Mesendoderm (in vitro differentiated cells): Measurements from ENCODE around the gene PIK3C2B.

Experiments
- DNase-seq: peaks from one replicate; pipeline ENCODE4 v3.0.0; 2013
- H2AK5ac ChIP-seq: 2 replicates; pipeline ENCODE4 v1.6.1; 2013; ENCODE audit warnings: low read length, inconsistent platforms
- H2BK120ac ChIP-seq: 2 replicates; pipeline ENCODE4 v1.6.1; 2013; ENCODE audit warnings: low read depth, mild to moderate bottlenecking, low read length, moderate library complexity, mixed read lengths
- H2BK15ac ChIP-seq: replicated peaks from 2 replicates; pipeline ENCODE4 v1.6.1; 2013; ENCODE audit warnings: low read depth, mild to moderate bottlenecking, moderate library complexity
- H2BK5ac ChIP-seq: 2 replicates; pipeline ENCODE4 v1.6.1; 2013; ENCODE audit warnings: low read length, inconsistent platforms
- H3K18ac ChIP-seq: 2 replicates; pipeline ENCODE4 v1.6.1; 2013; ENCODE audit warnings: mild to moderate bottlenecking, low read length, mixed read lengths
- H3K23ac ChIP-seq: one replicate; pipeline ENCODE4 v1.6.1; 2013; ENCODE audit warnings: low read length
- H3K27ac ChIP-seq: 2 replicates; pipeline ENCODE4 v1.5.1; 2013; ENCODE audit warnings: low read depth, mild to moderate bottlenecking, inconsistent platforms, low read length, moderate library complexity
- H3K27me3 ChIP-seq: 2 replicates; pipeline ENCODE4 v1.6.1; 2013; ENCODE audit warnings: low read length, control low read depth, mild to moderate bottlenecking, inconsistent platforms; ENCODE audit not compliant: insufficient read depth, poor library complexity
- H3K36me3 ChIP-seq: 2 replicates; pipeline ENCODE4 v1.6.1; 2013; ENCODE audit warnings: low read length, inconsistent platforms; ENCODE audit not compliant: control insufficient read depth, insufficient read depth
- H3K4ac ChIP-seq: one replicate; pipeline ENCODE4 v1.6.1; 2013; ENCODE audit warnings: low read depth, mild to moderate bottlenecking, low read length, moderate library complexity
- H3K4me1 ChIP-seq: 2 replicates; pipeline ENCODE4 v1.6.1; 2013; ENCODE audit warnings: low read depth, low read length, inconsistent platforms; ENCODE audit not compliant: control insufficient read depth
- H3K4me2 ChIP-seq: 2 replicates; pipeline ENCODE4 v1.6.1; 2013; ENCODE audit warnings: low read length
- H3K4me3 ChIP-seq: 2 replicates; pipeline ENCODE4 v1.5.1; 2013; ENCODE audit warnings: mild to moderate bottlenecking, low read length
- H3K56ac ChIP-seq: one replicate; pipeline ENCODE4 v1.6.1; 2013; ENCODE audit warnings: low read length
- H3K79me1 ChIP-seq: 2 replicates; pipeline ENCODE4 v1.6.1; 2013; ENCODE audit warnings: low read length, inconsistent platforms
- H3K79me2 ChIP-seq: 2 replicates; pipeline ENCODE4 v1.6.1; 2013; ENCODE audit warnings: mild to moderate bottlenecking, low read length; ENCODE audit not compliant: control insufficient read depth, insufficient read depth
- H3K9ac ChIP-seq: 2 replicates; pipeline ENCODE4 v1.6.1; 2013; ENCODE audit warnings: low read length, inconsistent platforms
- H4K5ac ChIP-seq: one replicate; pipeline ENCODE4 v1.6.1; 2013; ENCODE audit warnings: low read length
- H4K8ac ChIP-seq: one replicate; pipeline ENCODE4 v1.6.1; 2013; ENCODE audit warnings: low read depth, mild to moderate bottlenecking, control low read depth, low read length, moderate library complexity
- WGBS: extraction: QIAGEN DNeasy Blood & Tissue Kit; methylation state at CpG from one replicate; pipeline ENCODE4 v1.1.7; 2013; ENCODE audit warnings: low lambda C conversion rate, missing lambda C conversion rate; ENCODE audit not compliant: insufficient coverage; ENCODE audit errors: extremely low coverage; 5-methylcytosine and 5-hydroxymethylcytosine counted together

The PIK3C2B gene

GRCh38 chr1:204499511-204500468 lies 5.2 kb upstream of the PIK3C2B start:
- H3K4me1 ChIP-seq: no peaks in the 10 kb centered on the region
- no peak overlapping the region for H3K4me2 ChIP-seq
- H3K23ac ChIP-seq: no peak overlapping the region
- WGBS: no CpG with 5 or more reads among the region's 7 CpGs
- no peak overlapping the region for H4K8ac ChIP-seq
- no peaks in the 10 kb centered on the region for H3K79me2 ChIP-seq
- H3K9ac ChIP-seq: no peak overlapping the region
- H3K56ac ChIP-seq: no peak overlapping the region
- H3K4ac ChIP-seq: no peak overlapping the region
- no peaks in the 10 kb centered on the region for H3K27me3 ChIP-seq
- no peaks in the 10 kb centered on the region for H3K79me1 ChIP-seq
- no peaks in the 10 kb centered on the region for H3K36me3 ChIP-seq
- H2BK15ac ChIP-seq: no peak overlapping the region
- H2BK5ac ChIP-seq: no peak overlapping the region
- H3K18ac ChIP-seq: no peak overlapping the region
- no peak overlapping the region for H2AK5ac ChIP-seq
- H3K4me3 ChIP-seq: no peak overlapping the region
- DNase-seq: no peak
- H3K27ac ChIP-seq: no peak overlapping the region
- no peak overlapping the region for H4K5ac ChIP-seq
- H2BK120ac ChIP-seq: no peak overlapping the region

- H3K4me1 ChIP-seq: no peaks in the 10 kb centered on the region
- H3K79me1 ChIP-seq: no peaks in the 10 kb centered on the region
- WGBS: no CpG with 5 or more reads among the region's 3 CpGs
- H3K18ac ChIP-seq: no peak overlapping the region
- no peak overlapping the region for H2BK120ac ChIP-seq
- no peak overlapping the region for H3K4me3 ChIP-seq
- no peak for DNase-seq
- H3K27ac ChIP-seq: no peak overlapping the region
- H3K56ac ChIP-seq: no peak overlapping the region
- no peak overlapping the region for H2AK5ac ChIP-seq
- H4K5ac ChIP-seq: no peak overlapping the region
- H3K4ac ChIP-seq: no peak overlapping the region
- H3K23ac ChIP-seq: no peak overlapping the region
- H3K4me2 ChIP-seq: no peak overlapping the region
- H3K79me2 ChIP-seq: no peaks in the 10 kb centered on the region
- H2BK5ac ChIP-seq: no peak overlapping the region
- H4K8ac ChIP-seq: no peak overlapping the region
- no peaks in the 10 kb centered on the region for H3K27me3 ChIP-seq
- no peak overlapping the region for H2BK15ac ChIP-seq
- H3K9ac ChIP-seq: no peak overlapping the region
- no peaks in the 10 kb centered on the region for H3K36me3 ChIP-seq
Measured at GRCh38 chr1:204498981-204499380, 4.4 kb upstream of the PIK3C2B start.

GRCh38 chr1:204495777-204496176 lies 1.2 kb upstream of the PIK3C2B start:
- H3K4me3 ChIP-seq: no peak overlapping the region
- H3K56ac ChIP-seq: no peak overlapping the region
- H3K79me2 ChIP-seq: no peaks in the 10 kb centered on the region
- H2BK15ac ChIP-seq: no peak overlapping the region
- H2BK5ac ChIP-seq: no peak overlapping the region
- no peak overlapping the region for H3K18ac ChIP-seq
- H2AK5ac ChIP-seq: no peak overlapping the region
- DNase-seq: no peak
- no peak overlapping the region for H3K4me2 ChIP-seq
- peaks cover 6% of the 10 kb centered on the region for H3K79me1 ChIP-seq
- no peaks in the 10 kb centered on the region for H3K36me3 ChIP-seq
- no CpG with 5 or more reads among the region's 6 CpGs for WGBS
- H4K8ac ChIP-seq: no peak overlapping the region
- H3K27me3 ChIP-seq: no peaks in the 10 kb centered on the region
- peaks cover 4% of the 10 kb centered on the region for H3K4me1 ChIP-seq
- no peak overlapping the region for H3K9ac ChIP-seq
- H3K23ac ChIP-seq: no peak overlapping the region
- no peak overlapping the region for H3K4ac ChIP-seq
- no peak overlapping the region for H3K27ac ChIP-seq
- H2BK120ac ChIP-seq: no peak overlapping the region
- H4K5ac ChIP-seq: no peak overlapping the region

GRCh38 chr1:204495078-204495753 lies 611 bp upstream of the PIK3C2B start:
- Histone ChIP-seq H3K4me3 (peak overlapping the region; percentile 42), H3K4me1 (peaks cover 4% of the 10 kb centered on the region), H3K27ac (no peak overlapping the region), H2BK15ac (no peak overlapping the region), H3K56ac (peak overlapping the region; percentile 90), H3K79me1 (peaks cover 6% of the 10 kb centered on the region), H2BK120ac (no peak overlapping the region), H3K27me3 (no peaks in the 10 kb centered on the region), H3K4ac (no peak overlapping the region), H3K23ac (no peak overlapping the region), H3K79me2 (no peaks in the 10 kb centered on the region), H4K8ac (no peak overlapping the region), H3K9ac (peak overlapping the region; percentile 58), H3K18ac (peak overlapping the region; percentile 13), H4K5ac (no peak overlapping the region), H3K4me2 (peak overlapping the region; percentile 66), H2BK5ac (no peak overlapping the region), H2AK5ac (no peak overlapping the region), H3K36me3 (no peaks in the 10 kb centered on the region)
- DNase-seq: peak; percentile 31
- WGBS: no CpG with 5 or more reads among the region's 17 CpGs

GRCh38 chr1:204493984-204494280 lies 673 bp downstream of the PIK3C2B start:
- H3K79me1 ChIP-seq: peaks cover 6% of the 10 kb centered on the region
- H3K79me2 ChIP-seq: no peaks in the 10 kb centered on the region
- H3K18ac ChIP-seq: peak overlapping the region; percentile 60
- H3K4me1 ChIP-seq: peaks cover 7% of the 10 kb centered on the region
- WGBS: no CpG with 5 or more reads among the region's 14 CpGs
- H3K9ac ChIP-seq: peak overlapping the region; percentile 74
- H3K4me2 ChIP-seq: peak overlapping the region; percentile 97
- peak overlapping the region; percentile 33 for H3K27ac ChIP-seq
- H4K5ac ChIP-seq: no peak overlapping the region
- H3K4me3 ChIP-seq: peak overlapping the region; percentile 73
- H3K36me3 ChIP-seq: no peaks in the 10 kb centered on the region
- no peak overlapping the region for H4K8ac ChIP-seq
- no peak for DNase-seq
- no peak overlapping the region for H2BK120ac ChIP-seq
- H2BK5ac ChIP-seq: peak overlapping the region; percentile 66
- H2AK5ac ChIP-seq: no peak overlapping the region
- peak overlapping the region; percentile 100 for H3K23ac ChIP-seq
- peak overlapping the region; percentile 90 for H3K56ac ChIP-seq
- H2BK15ac ChIP-seq: no peak overlapping the region
- H3K4ac ChIP-seq: no peak overlapping the region
- no peaks in the 10 kb centered on the region for H3K27me3 ChIP-seq
